A204.1 (cell line): ENCODE data around the gene CMSS1.

Experiments
- FAIRE-seq: peaks from 2 replicates; lab custom pipeline; 2012; peaks lifted over from hg19 to GRCh38; lab: Jason Lieb, UNC

CMSS1 gene

GRCh38 chr3:100060685-100061484, 243.2 kb downstream of the CMSS1 start:
- no peak for FAIRE-seq

DNA sequence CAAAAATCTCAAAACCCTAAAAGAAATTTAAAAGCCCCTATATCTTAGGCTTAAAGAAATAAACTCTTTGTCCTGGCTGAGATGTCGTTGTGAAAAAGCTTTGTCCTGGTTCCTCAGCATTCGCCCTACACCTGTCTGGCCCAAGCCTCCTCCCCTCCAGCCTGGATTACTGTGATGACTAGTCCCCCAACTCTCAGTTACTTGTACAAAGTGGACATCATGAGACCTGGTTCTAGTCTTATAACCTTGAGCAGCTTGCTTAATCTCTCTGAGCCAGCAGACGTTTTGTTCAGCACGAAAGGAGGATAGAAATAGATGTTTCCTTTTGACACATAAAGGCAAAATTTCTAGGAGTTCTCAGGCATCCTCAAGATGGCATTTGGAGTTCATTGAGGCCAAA, 245.0 kb downstream of the CMSS1 start:
- no peak for FAIRE-seq

- no peak for FAIRE-seq
Measured at GRCh38 chr3:100063929-100064461, 246.3 kb downstream of the CMSS1 start.

GRCh38 chr3:100067589-100067988, 249.9 kb downstream of the CMSS1 start:
- FAIRE-seq: no peak

DNA sequence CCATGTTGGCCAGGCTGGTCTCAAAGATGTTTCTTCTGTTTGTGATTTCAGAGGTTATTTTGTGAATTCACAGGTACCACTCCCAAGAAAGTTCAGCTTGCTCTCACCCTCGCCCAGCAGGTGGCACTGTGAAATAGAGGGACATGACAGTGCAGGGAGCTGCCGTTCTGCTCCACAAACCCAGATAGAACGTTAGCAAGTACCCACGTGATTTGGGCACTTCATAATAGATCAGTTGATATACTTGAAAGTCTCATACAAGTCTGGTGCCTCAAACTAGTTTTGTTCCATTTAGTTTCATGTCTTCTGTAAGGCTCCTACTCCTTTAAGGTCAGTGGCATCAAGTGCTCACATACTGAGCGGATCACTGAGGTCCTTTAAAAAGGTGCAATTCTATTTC, 251.2 kb downstream of the CMSS1 start:
- FAIRE-seq: no peak

- FAIRE-seq: no peak
Measured at GRCh38 chr3:100069472-100069871, 251.8 kb downstream of the CMSS1 start.

DNA sequence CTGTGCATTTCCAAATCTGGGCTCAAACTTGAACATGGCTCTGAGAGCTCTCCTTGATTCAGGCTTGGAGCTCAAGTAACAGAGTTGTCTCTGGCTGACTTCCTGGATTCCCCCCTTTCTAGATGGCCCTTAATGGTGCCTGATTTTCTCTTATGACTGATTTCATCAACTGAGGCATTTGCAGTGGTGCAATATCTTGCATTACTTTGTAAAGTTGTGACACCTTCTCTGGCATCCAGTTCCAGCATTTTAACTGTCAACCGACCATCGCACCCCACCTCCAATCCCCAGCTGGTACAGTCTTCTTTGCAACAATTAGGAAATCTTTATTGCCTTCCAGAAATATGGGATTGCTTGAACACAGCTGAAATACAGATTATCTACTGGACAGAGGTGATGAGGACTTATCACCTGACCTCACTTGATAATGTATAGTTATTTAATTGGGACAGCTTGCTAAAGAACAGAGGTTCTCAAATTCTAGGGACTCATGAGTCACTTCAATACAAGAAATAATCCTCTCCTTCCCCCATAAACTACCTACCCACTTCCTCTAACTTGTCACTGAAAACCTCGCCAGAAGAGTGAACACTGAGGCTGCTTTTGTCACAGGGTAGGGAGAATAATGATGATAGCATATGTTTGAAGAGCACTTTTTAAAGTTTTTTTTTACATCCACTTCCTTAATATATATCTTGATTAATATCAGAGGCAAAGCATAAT, 254.8 kb downstream of the CMSS1 start:
- FAIRE-seq: no peak

DNA sequence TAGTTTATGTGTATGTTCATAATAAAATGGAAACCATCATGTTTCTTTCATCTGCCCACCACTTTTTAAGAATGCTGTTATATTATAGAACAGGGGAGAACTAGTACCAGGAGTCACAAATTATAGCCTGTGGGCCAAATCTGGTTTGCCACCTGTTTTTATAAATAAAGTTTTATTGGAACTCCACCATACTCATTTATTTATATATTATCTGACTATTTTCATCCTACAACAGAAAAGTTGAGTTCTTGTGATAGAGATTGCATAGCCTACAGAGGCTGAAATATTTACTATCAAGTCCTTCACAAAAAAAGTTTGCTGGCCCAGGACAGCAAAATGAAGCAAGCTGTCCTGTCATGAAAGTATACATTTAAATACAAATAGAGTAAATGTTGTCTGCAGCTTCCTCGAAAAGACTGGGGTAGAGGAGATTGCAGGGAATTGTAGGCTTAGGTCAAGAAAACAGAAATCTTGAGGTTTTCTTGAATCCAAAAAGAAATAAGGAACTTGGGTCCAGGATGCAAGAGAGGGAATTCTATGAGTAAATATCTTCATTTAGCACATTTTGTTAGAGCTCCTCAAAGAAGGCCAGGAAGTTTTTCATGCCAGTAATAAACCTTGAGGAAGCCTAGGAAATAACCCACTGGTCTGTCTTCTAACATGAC, 255.5 kb downstream of the CMSS1 start:
- FAIRE-seq: no peak

DNA sequence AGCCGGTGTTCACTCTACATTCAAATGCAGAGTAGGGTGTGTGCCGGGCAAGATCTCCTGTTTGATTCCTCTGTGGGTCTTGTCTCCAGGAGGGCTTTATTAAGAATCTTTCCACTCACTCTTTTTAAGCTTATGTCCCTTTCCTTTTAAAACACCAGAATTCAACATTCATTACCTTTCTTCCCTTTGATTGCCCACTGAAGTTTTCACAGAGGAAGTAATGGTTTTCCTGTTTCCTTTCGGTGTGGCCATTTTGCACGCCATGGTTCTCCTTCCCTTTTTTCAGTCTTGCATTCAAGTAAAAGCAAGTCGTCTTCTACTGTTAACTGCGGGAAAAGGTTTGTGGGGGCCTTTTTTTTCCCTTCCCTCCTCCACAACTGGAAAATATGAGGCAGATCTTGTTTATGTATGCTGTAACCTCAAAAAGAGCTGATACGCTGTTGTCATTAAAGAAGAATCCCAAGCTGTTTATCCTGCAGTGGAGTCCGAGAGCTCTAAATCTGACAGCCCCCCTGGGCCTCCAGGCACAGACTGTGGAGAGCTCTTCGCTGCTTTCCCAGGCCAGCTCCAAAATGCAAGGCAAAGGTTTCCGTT, 256.1 kb downstream of the CMSS1 start:
- FAIRE-seq: no peak

DNA sequence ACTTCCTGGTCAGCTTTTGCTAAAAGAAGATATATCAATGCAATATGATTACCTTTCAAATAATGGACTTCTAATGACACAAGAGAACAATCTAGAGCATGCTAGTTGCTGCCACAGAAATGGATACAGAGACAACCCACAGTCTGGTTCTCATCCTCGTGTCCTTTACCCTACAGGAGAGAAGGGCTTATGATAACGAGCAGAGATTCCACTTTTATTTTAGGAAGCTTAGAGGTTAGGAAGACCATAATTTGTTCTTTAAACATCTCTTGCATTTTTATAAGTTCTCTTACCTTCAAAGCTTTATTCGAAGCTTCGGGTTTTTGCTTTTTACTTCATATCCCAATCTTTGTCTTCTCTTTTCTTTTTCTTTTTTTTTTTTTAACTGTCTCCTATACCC, 257.5 kb downstream of the CMSS1 start:
- FAIRE-seq: no peak

DNA sequence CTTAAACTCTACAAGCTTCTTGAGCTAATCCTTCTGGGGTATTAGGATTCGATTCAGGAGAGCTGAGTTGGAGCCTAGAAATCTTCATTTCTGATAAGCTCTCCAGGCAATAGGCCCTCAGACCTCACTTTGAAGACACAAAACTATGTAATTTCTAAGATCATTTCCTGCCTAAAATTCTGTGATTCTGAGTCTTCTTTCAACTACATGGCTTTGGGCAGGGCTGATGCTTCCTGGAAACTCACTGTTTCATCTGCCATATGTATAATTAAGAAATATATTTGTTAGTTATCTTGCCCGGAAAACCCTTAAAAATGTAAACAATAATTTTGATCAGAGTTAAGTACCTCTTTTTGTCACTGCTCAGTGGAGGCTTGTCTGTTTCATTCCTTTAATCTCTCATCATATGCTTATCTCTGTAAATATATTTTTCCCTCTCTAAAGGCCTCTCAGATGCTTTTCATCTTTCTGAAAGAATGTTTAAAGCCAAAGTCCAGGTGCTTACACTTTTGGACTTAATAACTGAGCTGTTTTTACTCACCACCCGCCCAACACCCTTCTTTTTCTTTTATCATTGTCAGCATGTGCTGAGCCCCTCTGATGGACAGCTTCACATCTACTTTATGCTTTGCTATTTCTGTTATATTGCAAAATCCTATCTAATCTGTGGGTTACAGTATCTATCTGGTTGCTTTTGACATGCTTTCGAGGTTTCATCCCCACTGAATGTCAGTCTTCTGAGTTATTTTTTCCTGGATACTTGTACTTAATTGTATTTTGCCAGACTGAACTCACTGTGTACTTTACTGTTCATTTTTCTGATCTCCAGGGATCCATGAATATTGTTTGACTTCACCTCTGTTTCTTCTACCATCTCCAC, 258.4 kb downstream of the CMSS1 start:
- no peak for FAIRE-seq

DNA sequence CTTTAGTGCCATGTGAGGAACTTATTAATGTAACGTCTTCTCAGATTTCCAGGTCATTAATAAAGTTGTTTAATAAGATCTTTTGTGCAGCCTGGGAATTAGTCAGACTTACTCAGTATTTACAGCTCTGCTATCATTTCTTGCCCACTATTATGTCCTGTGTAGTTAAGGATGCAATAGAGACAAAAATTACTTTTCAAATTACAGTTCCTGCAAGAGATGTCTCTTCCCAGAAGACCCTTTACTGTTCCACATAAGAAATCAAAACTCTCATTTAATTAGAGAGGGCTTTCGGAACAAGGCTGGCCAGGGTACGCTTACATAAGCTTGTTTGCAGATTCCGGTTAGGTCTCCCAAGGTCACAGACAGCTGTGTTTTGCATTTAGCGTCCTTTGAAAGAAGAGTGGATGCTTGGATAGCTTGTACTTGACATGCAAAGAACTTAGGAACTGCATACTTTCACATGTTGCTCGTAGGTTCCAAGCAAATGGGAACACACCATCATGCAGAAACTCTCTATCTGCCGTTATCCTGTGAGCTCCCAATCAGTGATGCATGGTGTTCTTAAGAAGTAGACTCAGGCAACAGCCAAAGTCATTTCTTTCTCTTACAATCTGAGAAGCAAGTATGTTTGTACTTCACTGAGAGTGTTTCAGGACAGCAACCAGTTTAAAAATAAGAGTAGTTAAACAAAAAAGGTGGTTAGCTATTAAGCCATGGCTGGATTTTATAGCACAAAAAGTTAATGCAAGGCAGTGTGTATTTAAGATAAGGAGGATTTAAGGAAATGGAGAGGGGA, 259.3 kb downstream of the CMSS1 start:
- FAIRE-seq: no peak

DNA sequence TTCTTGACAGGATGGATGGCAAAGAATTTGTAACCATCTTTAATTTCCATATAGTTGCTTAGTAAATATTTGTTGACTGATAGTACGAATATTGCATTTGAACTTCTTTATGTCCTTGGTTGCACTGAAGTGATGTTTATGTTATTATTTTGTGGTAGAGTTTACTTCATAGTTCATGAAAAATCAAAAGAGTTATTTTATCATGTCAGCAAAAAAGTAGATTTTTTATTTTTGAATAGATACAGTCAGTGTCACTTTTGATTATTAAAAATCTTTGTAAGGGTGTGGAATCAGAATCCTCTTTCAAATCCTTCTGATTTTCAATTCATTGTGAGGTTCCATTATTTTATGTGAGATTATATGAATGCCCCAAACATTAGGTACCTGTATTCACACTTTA, 261.7 kb downstream of the CMSS1 start:
- FAIRE-seq: no peak

DNA sequence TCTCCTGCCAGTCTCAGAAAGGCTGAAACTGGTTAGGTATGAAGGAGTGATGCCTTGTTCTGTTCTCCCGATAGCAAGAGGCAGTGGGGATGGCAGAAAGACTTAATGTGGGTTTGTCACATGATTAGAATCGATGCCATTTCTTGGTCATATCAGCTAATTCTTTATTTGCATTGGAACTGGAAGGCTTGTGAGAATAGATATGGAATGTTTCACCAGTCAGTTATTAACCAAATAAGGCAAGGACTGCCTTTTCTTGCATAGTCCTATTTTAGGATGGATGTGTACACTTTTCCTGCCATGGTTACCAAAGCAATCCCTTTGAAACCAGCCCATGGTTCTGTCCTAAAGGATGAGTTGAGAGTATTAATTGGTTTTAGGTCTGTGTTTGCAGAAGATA, 262.9 kb downstream of the CMSS1 start:
- no peak for FAIRE-seq

GRCh38 chr3:100081311-100081710, 263.6 kb downstream of the CMSS1 start:
- FAIRE-seq: no peak

GRCh38 chr3:100081986-100082692, 264.5 kb downstream of the CMSS1 start:
- no peak for FAIRE-seq

DNA sequence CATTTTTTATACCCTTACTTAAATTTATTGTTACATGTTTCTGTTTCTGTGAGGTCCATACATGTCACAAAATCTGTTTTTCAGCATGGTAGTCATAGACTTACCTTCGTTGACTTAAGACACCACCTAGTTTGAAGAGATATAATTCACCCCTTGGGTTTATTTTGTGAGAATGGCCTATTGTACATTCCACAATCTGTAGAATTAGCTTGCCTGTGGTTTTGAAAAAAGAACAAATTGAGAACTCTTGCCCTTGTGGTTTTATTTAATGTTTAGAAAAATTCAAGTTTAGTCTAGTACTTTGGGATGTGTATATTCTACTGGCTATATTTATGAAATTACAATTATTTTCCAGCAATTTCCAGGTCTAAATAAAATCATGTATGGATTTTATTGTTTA, 265.1 kb downstream of the CMSS1 start:
- no peak for FAIRE-seq

GRCh38 chr3:100083209-100083608, 265.5 kb downstream of the CMSS1 start:
- no peak for FAIRE-seq

GRCh38 chr3:100084100-100084806, 266.6 kb downstream of the CMSS1 start:
- no peak for FAIRE-seq
